Measurements from ENCODE around the gene MTMR3.

The MTMR3 gene

GRCh38 chr22:29916007-29916544, 33.1 kb downstream of the MTMR3 start:
- H3K36me3 ChIP-seq (replicated peaks; ENCODE audit: insufficient read depth, low read length): no peaks in the 10 kb centered on the region
- no peak overlapping the region for H3K4me2 ChIP-seq (ENCODE audit: low read depth, low read length)
- H3K9ac ChIP-seq (ENCODE audit: low read length): no peak overlapping the region
- no peaks in the 10 kb centered on the region for H3F3A ChIP-seq (ENCODE audit: insufficient read depth, low read length)
- no peaks in the 10 kb centered on the region for H3K27me3 ChIP-seq (replicated peaks; ENCODE audit: insufficient read depth, low read length)
- peaks cover 12% of the 10 kb centered on the region; the same call in 1 of the 2 replicates for H4K20me1 ChIP-seq (ENCODE audit: insufficient read depth, low read length)
- no peak overlapping the region for H2AFZ ChIP-seq (ENCODE audit: low read length)
- no peak overlapping the region for H3K27ac ChIP-seq (ENCODE audit: low read length)
- no peak for TF ChIP-seq EZH2 (optimal IDR thresholded peaks at IDR 0.05; ENCODE audit: low read depth, low read length)
- H3K9me3 ChIP-seq (replicated peaks; ENCODE audit: insufficient read depth, low read length): no peaks in the 10 kb centered on the region
- no peak overlapping the region for H3K4me3 ChIP-seq (ENCODE audit: low read length)
- H3K4me1 ChIP-seq (ENCODE audit: low read length): no peaks in the 10 kb centered on the region
- peaks cover 86% of the 10 kb centered on the region for H3K79me2 ChIP-seq (ENCODE audit: low read length)
- no peak for DNase-seq
- no peaks in the 10 kb centered on the region for H3K9me2 ChIP-seq (replicated peaks; ENCODE audit: insufficient read depth, low read length)

GRCh38 chr22:29917052-29917902, 34.3 kb downstream of the MTMR3 start:
- peaks cover 12% of the 10 kb centered on the region; the same call in 1 of the 2 replicates for H4K20me1 ChIP-seq (ENCODE audit: insufficient read depth, low read length)
- no peak overlapping the region for H2AFZ ChIP-seq (ENCODE audit: low read length)
- no peaks in the 10 kb centered on the region for H3K4me1 ChIP-seq (ENCODE audit: low read length)
- peaks cover 89% of the 10 kb centered on the region for H3K79me2 ChIP-seq (ENCODE audit: low read length)
- H3K9ac ChIP-seq (ENCODE audit: low read length): no peak overlapping the region
- no peaks in the 10 kb centered on the region for H3K36me3 ChIP-seq (replicated peaks; ENCODE audit: insufficient read depth, low read length)
- no peaks in the 10 kb centered on the region for H3F3A ChIP-seq (ENCODE audit: insufficient read depth, low read length)
- DNase-seq: no peak
- no peaks in the 10 kb centered on the region for H3K9me2 ChIP-seq (replicated peaks; ENCODE audit: insufficient read depth, low read length)
- H3K4me2 ChIP-seq (ENCODE audit: low read depth, low read length): no peak overlapping the region
- H3K27me3 ChIP-seq (replicated peaks; ENCODE audit: insufficient read depth, low read length): no peaks in the 10 kb centered on the region
- H3K27ac ChIP-seq (ENCODE audit: low read length): no peak overlapping the region
- no peak for TF ChIP-seq CTCF (IDR thresholded peaks at IDR 0.05; ENCODE audit: low read length)
- H3K9me3 ChIP-seq (replicated peaks; ENCODE audit: insufficient read depth, low read length): no peaks in the 10 kb centered on the region
- no peak overlapping the region for H3K4me3 ChIP-seq (ENCODE audit: low read length)

- Histone ChIP-seq H3K4me2 (ENCODE audit: low read depth, low read length) (no peak overlapping the region), H3K4me3 (ENCODE audit: low read length) (no peak overlapping the region), H4K20me1 (ENCODE audit: insufficient read depth, low read length) (no peaks in the 10 kb centered on the region; the same call in 1 of the 2 replicates), H2AFZ (ENCODE audit: low read length) (no peak overlapping the region), H3F3A (ENCODE audit: insufficient read depth, low read length) (no peaks in the 10 kb centered on the region), H3K9ac (ENCODE audit: low read length) (no peak overlapping the region), H3K27me3 (replicated peaks; ENCODE audit: insufficient read depth, low read length) (no peaks in the 10 kb centered on the region), H3K9me3 (replicated peaks; ENCODE audit: insufficient read depth, low read length) (no peaks in the 10 kb centered on the region), H3K9me2 (replicated peaks; ENCODE audit: insufficient read depth, low read length) (no peaks in the 10 kb centered on the region), H3K4me1 (ENCODE audit: low read length) (no peaks in the 10 kb centered on the region), H3K27ac (ENCODE audit: low read length) (no peak overlapping the region), H3K79me2 (ENCODE audit: low read length) (peaks cover 88% of the 10 kb centered on the region), H3K36me3 (replicated peaks; ENCODE audit: insufficient read depth, low read length) (no peaks in the 10 kb centered on the region)
- no peak for TF ChIP-seq EZH2phosphoT487 (IDR thresholded peaks at IDR 0.05; ENCODE audit: low read length)
- no peak for TF ChIP-seq EZH2 (optimal IDR thresholded peaks at IDR 0.05; ENCODE audit: low read depth, low read length)
- TF ChIP-seq CTCF (IDR thresholded peaks at IDR 0.05; ENCODE audit: low read length): no peak
- no peak for DNase-seq
Measured at GRCh38 chr22:29925402-29925801, 42.4 kb downstream of the MTMR3 start.

- no peak overlapping the region for H3K4me3 ChIP-seq (ENCODE audit: low read length)
- H3K9me2 ChIP-seq (replicated peaks; ENCODE audit: insufficient read depth, low read length): no peaks in the 10 kb centered on the region
- H4K20me1 ChIP-seq (ENCODE audit: insufficient read depth, low read length): no peaks in the 10 kb centered on the region; the same call in 1 of the 2 replicates
- no peak for DNase-seq
- TF ChIP-seq EZH2 (optimal IDR thresholded peaks at IDR 0.05; ENCODE audit: low read depth, low read length) (no peak), CTCF (IDR thresholded peaks at IDR 0.05; ENCODE audit: low read length) (no peak), EZH2phosphoT487 (IDR thresholded peaks at IDR 0.05; ENCODE audit: low read length) (no peak)
- no peaks in the 10 kb centered on the region for H3K36me3 ChIP-seq (replicated peaks; ENCODE audit: insufficient read depth, low read length)
- no peaks in the 10 kb centered on the region for H3K27me3 ChIP-seq (replicated peaks; ENCODE audit: insufficient read depth, low read length)
- H3K4me1 ChIP-seq (ENCODE audit: low read length): no peaks in the 10 kb centered on the region
- H3K9me3 ChIP-seq (replicated peaks; ENCODE audit: insufficient read depth, low read length): no peaks in the 10 kb centered on the region
- H3K4me2 ChIP-seq (ENCODE audit: low read depth, low read length): no peak overlapping the region
- no peak overlapping the region for H3K27ac ChIP-seq (ENCODE audit: low read length)
- H2AFZ ChIP-seq (ENCODE audit: low read length): no peak overlapping the region
- H3F3A ChIP-seq (ENCODE audit: insufficient read depth, low read length): no peaks in the 10 kb centered on the region
- H3K79me2 ChIP-seq (ENCODE audit: low read length): peaks cover 90% of the 10 kb centered on the region
- no peak overlapping the region for H3K9ac ChIP-seq (ENCODE audit: low read length)
Measured at GRCh38 chr22:29926057-29926456, 43.1 kb downstream of the MTMR3 start.

Measured in MM.1S (cell line).